ENCODE data around the gene TMEM59L. TPM values are rescaled to one million over a fixed set of nuclear protein-coding genes. Genes with fewer than 3 reads are reported as not detected.
A peak's percentile ranks its signal among the peaks of the same experiment; 100 is the strongest.

The TMEM59L gene
- total and polyA plus RNA-seq, 2 of the 13 experiments (the other 11 are each of a cell fraction or from before 2014, with no cell fraction given) = 0.97 to 5.5 TPM

DNA sequence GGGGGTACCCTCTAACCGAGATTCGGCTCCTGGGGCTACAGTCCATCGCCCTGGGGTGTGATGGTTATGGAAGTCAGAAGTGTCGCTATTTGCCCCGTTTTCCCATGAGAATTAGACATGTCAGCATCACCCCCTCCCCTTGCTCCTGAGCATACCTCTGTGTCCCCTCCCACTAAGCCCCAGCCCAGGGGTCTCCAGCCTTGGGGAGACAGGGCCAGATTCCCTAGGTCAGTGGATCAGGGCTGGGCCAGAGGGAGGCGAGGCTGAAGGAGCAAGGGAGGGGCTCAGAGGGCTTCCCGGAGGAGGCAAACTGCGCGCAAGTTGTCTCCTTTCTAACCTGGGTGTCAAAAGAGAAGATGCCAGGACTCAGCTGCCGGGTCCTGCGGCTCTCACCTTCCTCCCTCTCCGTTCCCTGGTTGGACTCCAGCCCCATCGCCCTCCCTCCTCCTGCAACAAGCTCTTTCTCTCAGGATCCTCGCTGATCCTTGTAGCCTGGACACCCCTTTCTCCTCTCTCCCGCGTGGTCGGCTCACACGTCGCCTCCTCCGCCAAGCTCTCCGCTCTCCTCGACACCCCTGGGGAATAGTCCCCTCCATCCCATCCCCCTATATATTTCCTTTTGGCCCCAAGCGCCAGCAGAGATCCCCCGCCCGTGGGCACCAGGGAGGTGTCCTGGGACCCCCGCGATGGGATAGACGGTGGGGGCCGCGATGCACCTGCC lies 459 bp upstream of the TMEM59L start:
- Histone ChIP-seq H3K9ac (ENCODE audit: insufficient read depth, low read depth, low read length) (peak overlapping the region; percentile 57), H3K27ac (ENCODE audit: extremely low read length, insufficient read depth, low read length) (no peak overlapping the region), H3K36me3 (replicated peaks in 1 of 2; ENCODE audit: control insufficient read depth in 1 of 2, insufficient read depth in 2 of 2, low read length in 2 of 2) (no peaks in the 10 kb centered on the region), H3K9me3 (ENCODE audit: low read length) (no peaks in the 10 kb centered on the region), H3K4me3 (replicated peaks in 1 of 3; ENCODE audit: insufficient read depth in 1 of 3, low read depth in 2 of 3, low read length in 3 of 3) (peak overlapping the region; percentile 48 to 75 (median 57)), H3K79me2 (ENCODE audit: insufficient read depth, low read length) (no peaks in the 10 kb centered on the region), H3K27me3 (ENCODE audit: control insufficient read depth in 1 of 2, insufficient read depth in 2 of 2, low read length in 2 of 2) (peaks cover 0 to 7% of the 10 kb centered on the region in 2 experiments; a peak in 2 of 5 replicates), H3K4me1 (ENCODE audit: insufficient read depth, low read length) (peaks cover 53% of the 10 kb centered on the region), H4K20me1 (ENCODE audit: insufficient read depth, low read length) (no peaks in the 10 kb centered on the region), H3K4me2 (ENCODE audit: low read depth, low read length) (peak overlapping the region; percentile 100), H2AFZ (ENCODE audit: low read length) (no peak overlapping the region)
- ATAC-seq (no peak), DNase-seq (ENCODE audit: low spot score) (no peak), FAIRE-seq (no peak)
- CTCF ChIA-PET (ENCODE audit: low intra/inter-chr PET ratio, low total read pairs) = no interaction called here
- 3% methylated on average over 22 of the region's 30 CpGs for WGBS (ENCODE audit: low lambda C conversion rate)
- no TSS peak for BruUV-seq (replicated peaks)
- POLR2A ChIA-PET = interaction anchor here (1.0 kb wide), 1 partner anchor 23 kb away, joined by 4 read pairs; the partner anchor contains the start of gene REX1BD
- in situ Hi-C loops (cut with HindIII; ENCODE audit: extremely low pct_ligation_motif_present, low pct_unique_long_range_greater_than_20kb) (no loop called here), intact Hi-C loops (cut with micrococcal nuclease; ENCODE audit: unreplicated experiment) (no loop called here)
- TF ChIP-seq ZNF749 (CRISPR knock-in tag; IDR thresholded peaks at IDR 0.05; ENCODE audit: borderline replicate concordance) = peak; percentile 22; the same call in 1 of the 2 replicates
- no peak for TF ChIP-seq ZNF7 (CRISPR knock-in tag; IDR thresholded peaks at IDR 0.05)
- TF ChIP-seq, protein P1, sequence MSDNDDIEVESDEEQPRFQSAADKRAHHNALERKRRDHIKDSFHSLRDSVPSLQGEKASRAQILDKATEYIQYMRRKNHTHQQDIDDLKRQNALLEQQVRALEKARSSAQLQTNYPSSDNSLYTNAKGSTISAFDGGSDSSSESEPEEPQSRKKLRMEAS (IDR thresholded peaks at IDR 0.05) = peak; percentile 7; the same call in 1 of the 2 replicates
- TF ChIP-seq MTF2 (CRISPR knock-in tag; IDR thresholded peaks at IDR 0.05; ENCODE audit: borderline replicate concordance) = peak; percentile 23; the same call in 1 of the 2 replicates
- TF ChIP-seq, protein P2, sequence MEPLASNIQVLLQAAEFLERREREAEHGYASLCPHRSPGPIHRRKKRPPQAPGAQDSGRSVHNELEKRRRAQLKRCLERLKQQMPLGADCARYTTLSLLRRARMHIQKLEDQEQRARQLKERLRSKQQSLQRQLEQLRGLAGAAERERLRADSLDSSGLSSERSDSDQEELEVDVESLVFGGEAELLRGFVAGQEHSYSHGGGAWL (CRISPR knock-in tag; IDR thresholded peaks at IDR 0.05) = peak; percentile 23; the same call in 1 of the 2 replicates
- TF ChIP-seq SUZ12 (IDR thresholded peaks at IDR 0.05; ENCODE audit: low read depth, low read length) = no peak
- TF ChIP-seq ZNF317 (CRISPR knock-in tag; IDR thresholded peaks at IDR 0.05) = 0 out of 2 replicates have a peak, but pooled peaks have one; percentile 17
- TF ChIP-seq ZNF496 (CRISPR knock-in tag; IDR thresholded peaks at IDR 0.05; ENCODE audit: insufficient replicate concordance) = no peak
- peak; percentile 2 for TF ChIP-seq YY1 (IDR thresholded peaks at IDR 0.05; ENCODE audit: insufficient read depth, insufficient replicate concordance, low read depth, low read length)
- TF ChIP-seq, protein P3, sequence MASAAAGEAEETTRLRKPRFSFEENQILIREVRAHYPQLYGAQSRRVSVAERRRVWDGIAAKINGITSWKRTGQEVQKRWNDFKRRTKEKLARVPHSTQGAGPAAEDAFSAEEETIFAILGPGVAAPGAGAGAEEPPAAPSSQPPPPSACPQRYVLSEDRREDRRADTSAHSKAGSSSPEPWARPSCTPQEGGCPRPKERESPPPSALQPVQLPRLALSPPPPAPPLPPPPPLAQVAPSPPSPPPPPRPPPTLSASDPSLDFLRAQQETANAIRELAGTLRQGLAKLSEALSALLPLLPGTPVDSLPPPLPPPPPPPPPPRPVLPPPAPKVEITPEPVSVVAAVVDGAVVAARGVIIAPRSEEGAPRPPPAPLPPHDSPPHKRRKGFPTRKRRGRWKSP (CRISPR knock-in tag; IDR thresholded peaks at IDR 0.05) = 0 out of 2 replicates have a peak, but pooled peaks have one; percentile 10
- no peak for TF ChIP-seq ZNF782 (CRISPR knock-in tag; IDR thresholded peaks at IDR 0.05; ENCODE audit: borderline replicate concordance)
- TF ChIP-seq, protein P4, sequence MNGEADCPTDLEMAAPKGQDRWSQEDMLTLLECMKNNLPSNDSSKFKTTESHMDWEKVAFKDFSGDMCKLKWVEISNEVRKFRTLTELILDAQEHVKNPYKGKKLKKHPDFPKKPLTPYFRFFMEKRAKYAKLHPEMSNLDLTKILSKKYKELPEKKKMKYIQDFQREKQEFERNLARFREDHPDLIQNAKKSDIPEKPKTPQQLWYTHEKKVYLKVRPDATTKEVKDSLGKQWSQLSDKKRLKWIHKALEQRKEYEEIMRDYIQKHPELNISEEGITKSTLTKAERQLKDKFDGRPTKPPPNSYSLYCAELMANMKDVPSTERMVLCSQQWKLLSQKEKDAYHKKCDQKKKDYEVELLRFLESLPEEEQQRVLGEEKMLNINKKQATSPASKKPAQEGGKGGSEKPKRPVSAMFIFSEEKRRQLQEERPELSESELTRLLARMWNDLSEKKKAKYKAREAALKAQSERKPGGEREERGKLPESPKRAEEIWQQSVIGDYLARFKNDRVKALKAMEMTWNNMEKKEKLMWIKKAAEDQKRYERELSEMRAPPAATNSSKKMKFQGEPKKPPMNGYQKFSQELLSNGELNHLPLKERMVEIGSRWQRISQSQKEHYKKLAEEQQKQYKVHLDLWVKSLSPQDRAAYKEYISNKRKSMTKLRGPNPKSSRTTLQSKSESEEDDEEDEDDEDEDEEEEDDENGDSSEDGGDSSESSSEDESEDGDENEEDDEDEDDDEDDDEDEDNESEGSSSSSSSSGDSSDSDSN (CRISPR knock-in tag; IDR thresholded peaks at IDR 0.05) = 0 out of 2 replicates have a peak, but pooled peaks have one; percentile 13
- TF ChIP-seq, protein P5, sequence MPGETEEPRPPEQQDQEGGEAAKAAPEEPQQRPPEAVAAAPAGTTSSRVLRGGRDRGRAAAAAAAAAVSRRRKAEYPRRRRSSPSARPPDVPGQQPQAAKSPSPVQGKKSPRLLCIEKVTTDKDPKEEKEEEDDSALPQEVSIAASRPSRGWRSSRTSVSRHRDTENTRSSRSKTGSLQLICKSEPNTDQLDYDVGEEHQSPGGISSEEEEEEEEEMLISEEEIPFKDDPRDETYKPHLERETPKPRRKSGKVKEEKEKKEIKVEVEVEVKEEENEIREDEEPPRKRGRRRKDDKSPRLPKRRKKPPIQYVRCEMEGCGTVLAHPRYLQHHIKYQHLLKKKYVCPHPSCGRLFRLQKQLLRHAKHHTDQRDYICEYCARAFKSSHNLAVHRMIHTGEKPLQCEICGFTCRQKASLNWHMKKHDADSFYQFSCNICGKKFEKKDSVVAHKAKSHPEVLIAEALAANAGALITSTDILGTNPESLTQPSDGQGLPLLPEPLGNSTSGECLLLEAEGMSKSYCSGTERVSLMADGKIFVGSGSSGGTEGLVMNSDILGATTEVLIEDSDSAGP (CRISPR knock-in tag; IDR thresholded peaks at IDR 0.05; ENCODE audit: borderline replicate concordance) = peak; percentile 53; the same call in 1 of the 2 replicates
- TF ChIP-seq ZNF263 (CRISPR knock-in tag; IDR thresholded peaks at IDR 0.05) = peak; percentile 55
